ENCODE results near the gene MICAL3. TPM values are rescaled to one million over a fixed set of nuclear protein-coding genes. Genes with fewer than 3 reads are reported as not detected.
"Not testable (repeated sequence)": the region's sequence is repeated elsewhere in the genome, so short reads cannot be mapped to it uniquely, and the experiment has no call there.

MICAL3 gene
- polyA plus RNA-seq, 12 donors, result 25.7 to 58.7 (median 41.3) TPM; not detected in 1

- DNase-seq, result no peak
Observed at GRCh38 chr22:17954200-17954859, 70.0 kb downstream of the MICAL3 start.

- no peak for DNase-seq
Observed at GRCh38 chr22:17953147-17953546, 71.2 kb downstream of the MICAL3 start.

DNA sequence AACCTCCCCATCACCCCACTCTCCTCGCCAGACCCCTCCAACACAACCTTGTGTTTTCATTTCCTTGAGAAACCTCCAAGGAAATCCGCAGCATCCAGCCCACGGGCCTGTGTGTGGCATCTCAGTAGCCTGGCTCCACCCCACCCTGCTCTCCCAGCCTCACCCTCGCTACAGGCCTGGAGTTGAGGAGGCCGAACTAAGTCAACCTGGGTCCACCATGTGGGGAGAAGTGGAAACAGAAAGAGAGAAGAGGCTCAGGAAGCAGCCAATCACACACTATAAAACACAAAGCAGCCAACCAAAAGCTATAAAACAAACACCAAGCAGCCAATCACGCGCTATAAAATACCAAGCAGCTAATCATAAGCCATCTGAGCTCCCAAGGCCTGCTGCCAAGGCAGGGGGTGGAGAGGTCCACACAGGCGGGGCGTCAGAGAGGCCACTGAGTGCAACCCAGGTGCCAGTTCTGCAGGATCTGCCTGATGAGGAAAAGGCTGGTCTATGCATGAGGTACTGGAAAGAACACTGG, 72.0 kb downstream of the MICAL3 start:
- no peak for DNase-seq

- no peak for DNase-seq
Observed at GRCh38 chr22:17951315-17951714, 73.0 kb downstream of the MICAL3 start.

GRCh38 chr22:17950651-17951214, 73.6 kb downstream of the MICAL3 start:
- no peak for DNase-seq

GRCh38 chr22:17949642-17950473, 74.5 kb downstream of the MICAL3 start:
- DNase-seq, result no peak

DNA sequence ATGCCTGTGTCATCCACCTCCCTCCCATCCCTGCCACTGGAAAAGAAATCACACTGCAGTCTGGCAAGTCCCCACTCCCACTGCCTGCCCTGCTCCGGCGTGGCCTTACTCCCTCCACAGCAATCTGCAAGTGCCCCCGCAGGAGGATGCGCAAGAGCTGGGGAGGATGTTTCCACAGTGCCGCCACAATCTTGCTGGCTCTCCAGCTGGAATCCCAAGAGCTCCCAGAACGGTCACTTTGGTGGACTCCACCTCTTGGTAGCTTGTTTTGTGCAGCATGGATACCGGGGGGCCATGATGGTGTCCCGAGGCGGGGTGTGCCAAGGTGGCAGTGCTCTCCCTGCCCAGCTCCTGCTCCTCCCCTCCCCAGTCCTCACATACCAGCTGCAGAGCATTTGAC, 76.3 kb downstream of the MICAL3 start:
- no peak for DNase-seq

- DNase-seq, result no peak
Observed at GRCh38 chr22:17946662-17947367, 77.5 kb downstream of the MICAL3 start.

DNA sequence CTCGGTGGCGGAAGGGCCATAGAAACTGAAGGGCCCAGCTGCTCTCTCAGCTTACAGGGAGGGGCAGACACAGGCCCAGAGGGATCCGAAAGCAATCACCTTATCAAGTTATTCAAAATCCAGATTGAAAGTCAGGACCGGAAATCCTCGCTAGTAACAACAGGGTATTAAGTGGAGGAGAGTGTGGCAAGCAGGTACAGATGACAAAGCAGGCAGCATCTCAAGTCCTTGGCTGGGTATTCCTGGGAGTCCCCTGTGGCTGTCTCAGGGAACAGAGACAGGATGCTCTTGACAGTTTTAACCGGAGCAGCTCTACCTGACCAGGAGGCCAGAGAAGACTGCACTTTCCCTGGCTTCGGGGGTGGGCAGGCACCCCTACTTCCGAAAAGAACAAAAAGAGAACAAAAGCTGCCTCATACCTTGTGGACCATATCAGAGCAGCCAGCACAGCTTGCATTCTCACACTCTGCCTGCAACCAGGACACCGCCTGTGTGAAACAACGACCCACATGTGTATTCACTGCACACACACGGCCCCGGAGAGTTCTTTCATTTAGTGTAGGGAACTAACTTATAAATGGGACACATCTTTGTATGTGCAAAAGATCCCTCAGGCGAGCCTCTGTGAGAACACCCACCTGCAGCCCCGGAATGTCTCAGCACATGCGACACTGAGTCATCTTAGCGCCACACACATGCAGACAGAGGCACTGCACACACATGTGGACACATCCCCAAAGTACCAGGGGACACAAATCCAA, 78.3 kb downstream of the MICAL3 start:
- DNase-seq, result no peak

GRCh38 chr22:17945156-17945887, 79.0 kb downstream of the MICAL3 start:
- no peak for DNase-seq

GRCh38 chr22:17944256-17944655, 80.1 kb downstream of the MICAL3 start:
- DNase-seq, result no peak

DNA sequence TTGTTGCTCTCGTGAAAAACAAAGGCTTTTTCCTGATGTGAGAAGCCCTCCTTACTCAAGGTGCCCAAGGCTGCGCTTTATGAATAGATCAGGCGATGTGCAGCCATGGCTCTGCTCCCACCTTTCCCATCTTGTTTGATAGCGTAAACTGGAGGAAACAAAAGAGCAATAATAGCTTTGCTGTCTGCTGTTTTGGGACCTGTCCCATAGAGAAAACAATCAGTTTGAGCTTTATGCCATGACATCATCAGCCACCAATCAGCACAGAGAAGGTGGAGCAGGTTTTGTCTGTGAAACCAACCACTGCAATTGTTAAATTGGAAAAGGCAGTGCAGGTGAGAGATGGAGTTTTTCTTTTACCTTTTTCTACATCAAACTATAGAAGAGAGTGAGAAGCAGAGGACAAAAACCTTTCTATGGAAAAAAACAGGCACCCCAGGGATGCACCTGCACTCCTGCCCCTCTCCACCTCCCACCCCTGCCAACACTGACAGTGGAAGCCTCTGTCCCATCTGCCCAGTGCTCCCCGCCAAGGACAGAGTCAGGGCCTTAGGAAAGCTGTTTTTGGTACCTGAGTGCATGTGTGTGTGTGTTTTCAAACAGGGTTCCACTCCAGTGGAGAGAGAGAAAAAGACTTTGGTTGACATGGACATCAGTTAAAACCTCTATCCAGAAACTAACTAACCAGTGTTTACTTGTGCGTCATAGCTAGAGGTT, 80.7 kb downstream of the MICAL3 start:
- DNase-seq, result no peak

DNA sequence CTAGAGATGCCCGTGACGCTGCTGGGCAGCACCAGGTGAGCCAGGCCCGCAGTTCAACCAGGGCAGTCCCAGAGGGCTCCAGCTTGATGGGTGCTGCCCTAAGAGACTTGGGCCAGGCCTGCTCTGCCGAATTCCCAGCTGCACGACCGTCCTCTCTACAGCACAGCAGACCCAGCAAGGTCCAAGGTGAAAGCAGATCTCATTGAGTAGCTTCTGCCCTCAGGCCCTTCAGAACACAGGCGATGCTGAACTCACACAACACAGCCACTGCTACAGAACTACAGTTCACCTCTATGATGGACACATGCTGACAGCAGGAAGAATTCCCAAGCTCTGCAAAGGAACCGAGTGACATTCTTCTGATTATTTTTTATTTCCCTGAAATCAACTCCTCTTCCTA, 81.6 kb downstream of the MICAL3 start:
- no peak for DNase-seq

DNA sequence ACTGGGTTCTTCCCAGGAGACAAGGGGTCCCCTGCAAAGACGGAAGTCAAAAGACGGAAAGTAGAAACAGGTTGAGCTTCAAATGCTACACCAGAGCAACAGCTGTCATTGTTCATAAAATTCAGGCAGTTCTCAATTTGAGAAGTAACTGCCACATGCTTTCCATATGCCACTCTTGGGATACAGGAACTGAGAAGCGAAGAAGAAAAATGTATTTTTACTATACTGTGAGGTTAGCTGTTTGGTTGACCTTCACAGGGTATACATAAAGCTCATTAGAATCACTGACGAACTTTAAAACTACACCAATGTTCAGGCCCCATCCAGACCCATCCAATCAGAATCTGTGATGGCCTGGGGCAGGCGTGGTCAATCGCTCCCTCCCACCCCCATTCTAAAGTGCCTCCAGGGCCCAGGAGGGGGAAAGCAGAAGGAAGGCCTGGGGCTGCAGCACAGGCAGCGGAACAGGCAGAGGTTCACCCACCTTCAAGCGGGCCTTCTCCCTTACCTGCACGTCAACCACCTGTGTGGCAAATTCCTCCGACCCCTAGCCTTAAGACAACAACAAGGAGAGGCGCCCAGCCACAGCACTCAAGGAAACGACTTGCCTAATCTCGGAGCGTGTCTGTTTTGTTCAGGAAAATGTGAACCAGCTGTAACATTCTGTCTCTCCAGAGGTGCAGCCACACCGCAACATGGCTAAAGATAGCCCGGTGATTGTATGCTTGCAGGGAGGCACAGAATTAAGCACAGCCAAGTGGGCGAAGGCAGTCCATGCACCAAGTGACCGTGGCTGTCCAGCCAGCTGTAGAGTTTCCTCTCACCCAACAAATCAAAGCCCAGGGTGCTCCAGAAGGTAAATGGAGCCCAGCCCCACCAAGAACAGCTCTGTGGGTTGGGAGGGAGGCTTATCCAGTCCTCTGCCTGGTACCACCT, 82.6 kb downstream of the MICAL3 start:
- DNase-seq, result no peak

- no peak for DNase-seq
Observed at GRCh38 chr22:17939579-17939978, 84.8 kb downstream of the MICAL3 start.

GRCh38 chr22:17939011-17939410, 85.3 kb downstream of the MICAL3 start:
- DNase-seq, result no peak

- no peak for DNase-seq
Observed at GRCh38 chr22:17938484-17938924, 85.9 kb downstream of the MICAL3 start.

DNA sequence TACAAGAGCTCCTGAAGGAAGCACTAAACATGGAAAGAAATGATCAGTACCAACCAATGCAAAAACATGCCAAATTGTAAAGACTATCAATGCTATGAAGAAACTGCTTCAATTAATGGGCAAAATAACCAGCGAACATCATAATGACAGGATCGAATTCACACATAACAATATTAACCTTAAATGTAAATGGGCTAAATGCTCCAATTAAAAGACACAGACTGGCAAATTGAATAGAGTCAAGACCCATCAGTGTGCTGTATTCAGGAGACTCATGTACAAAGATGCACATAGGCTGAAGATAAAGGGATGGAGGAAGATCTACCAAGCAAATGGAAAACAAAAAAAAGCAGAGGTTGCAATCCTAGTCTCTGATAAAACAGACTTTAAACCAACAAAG, 91.9 kb downstream of the MICAL3 start:
- DNase-seq, result not testable (repeated sequence)

DNA sequence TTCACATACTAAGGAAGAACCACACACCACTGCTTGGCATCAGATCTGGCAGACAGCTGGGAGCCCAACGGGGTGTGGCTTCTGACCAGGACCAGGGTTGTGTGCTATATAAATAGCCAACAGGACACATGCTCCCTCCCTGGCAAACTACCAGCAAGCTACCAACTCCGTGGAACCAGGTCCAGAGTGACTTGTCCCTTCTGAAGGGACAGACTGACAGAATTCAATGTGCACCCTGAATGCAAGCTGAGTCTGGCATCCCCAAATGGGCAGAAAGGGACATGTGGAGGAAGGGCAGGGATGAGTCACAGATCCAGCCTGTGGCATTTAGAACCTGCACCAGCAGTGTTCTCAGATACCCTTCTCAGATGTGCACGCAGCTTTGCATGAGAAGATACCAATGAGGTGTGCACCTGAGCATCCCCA, 92.9 kb downstream of the MICAL3 start:
- DNase-seq, result no peak
